ENCODE measurements around the gene C16orf46.

DNA sequence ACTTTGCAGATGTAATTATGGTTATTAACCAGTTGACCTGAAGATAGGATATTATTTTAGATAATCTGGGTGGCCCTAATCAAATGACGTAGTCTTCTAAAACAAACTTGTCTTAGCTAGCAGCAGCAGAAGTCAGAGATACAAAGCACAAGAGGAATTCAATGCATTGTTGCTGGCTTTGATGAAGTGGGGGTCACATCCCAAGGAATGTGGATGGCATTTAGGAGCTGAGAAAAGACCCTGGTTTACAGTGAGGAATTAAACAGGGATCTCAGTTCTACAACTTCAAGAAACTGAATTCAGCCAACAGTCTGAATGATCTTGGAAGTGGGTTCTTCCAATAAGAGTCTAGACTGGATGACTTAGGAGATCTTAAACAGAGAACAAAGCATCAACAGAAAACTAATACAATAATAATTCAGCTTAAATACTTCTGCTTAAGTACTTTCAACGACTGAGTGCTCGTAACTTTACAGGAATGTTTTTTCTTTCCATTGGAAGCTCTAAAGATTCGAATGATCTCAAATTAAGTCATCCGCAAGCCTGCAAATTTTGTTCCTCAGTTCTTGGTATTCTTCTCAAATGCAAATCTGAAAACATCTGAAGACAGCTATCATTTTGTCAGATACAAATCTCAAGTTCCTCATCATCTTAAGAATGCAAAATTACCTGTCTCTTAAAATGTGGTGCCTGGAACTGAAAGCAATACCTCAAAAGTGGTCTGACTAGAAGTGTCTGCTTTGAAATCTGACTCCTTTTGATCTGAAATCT, 3.3 kb downstream of the C16orf46 start:
- no peak for TF ChIP-seq POLR2A (IDR thresholded peaks at IDR 0.05)
- TF ChIP-seq, protein P1, sequence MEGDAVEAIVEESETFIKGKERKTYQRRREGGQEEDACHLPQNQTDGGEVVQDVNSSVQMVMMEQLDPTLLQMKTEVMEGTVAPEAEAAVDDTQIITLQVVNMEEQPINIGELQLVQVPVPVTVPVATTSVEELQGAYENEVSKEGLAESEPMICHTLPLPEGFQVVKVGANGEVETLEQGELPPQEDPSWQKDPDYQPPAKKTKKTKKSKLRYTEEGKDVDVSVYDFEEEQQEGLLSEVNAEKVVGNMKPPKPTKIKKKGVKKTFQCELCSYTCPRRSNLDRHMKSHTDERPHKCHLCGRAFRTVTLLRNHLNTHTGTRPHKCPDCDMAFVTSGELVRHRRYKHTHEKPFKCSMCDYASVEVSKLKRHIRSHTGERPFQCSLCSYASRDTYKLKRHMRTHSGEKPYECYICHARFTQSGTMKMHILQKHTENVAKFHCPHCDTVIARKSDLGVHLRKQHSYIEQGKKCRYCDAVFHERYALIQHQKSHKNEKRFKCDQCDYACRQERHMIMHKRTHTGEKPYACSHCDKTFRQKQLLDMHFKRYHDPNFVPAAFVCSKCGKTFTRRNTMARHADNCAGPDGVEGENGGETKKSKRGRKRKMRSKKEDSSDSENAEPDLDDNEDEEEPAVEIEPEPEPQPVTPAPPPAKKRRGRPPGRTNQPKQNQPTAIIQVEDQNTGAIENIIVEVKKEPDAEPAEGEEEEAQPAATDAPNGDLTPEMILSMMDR (IDR thresholded peaks at IDR 0.05): no peak

Measured in upper lobe of left lung (tissue), 4 donors.